K562 (cell line): ENCODE data around the gene POLR1H. TPM values are rescaled to one million over a fixed set of nuclear protein-coding genes. Genes with fewer than 3 reads are reported as not detected.

Experiments used
- EGR1 ChIP-seq: fragments of 450-650 bp; conservative IDR thresholded peaks from 2 replicates; pipeline ENCODE4 v1.6.1; 2017; ENCODE audit warnings: mild to moderate bottlenecking
- GTF2A2 ChIP-seq: IDR thresholded peaks from 2 replicates; pipeline ENCODE4 v1.6.1; 2016; ENCODE audit warnings: mild to moderate bottlenecking, missing genetic modification characterization, missing compliant biosample characterization
- IRF2 ChIP-seq: sonication (generic); formaldehyde crosslinking; IDR thresholded peaks from 2 replicates; pipeline ENCODE4 v1.8.1; 2022; ENCODE audit warnings: mild to moderate bottlenecking, missing genetic modification reagents
- KDM2B ChIP-seq: fragments of 250-450 bp; sonication (Bioruptor Pico); IDR thresholded peaks from 2 replicates; pipeline ENCODE4 v1.8.0; 2021; ENCODE audit warnings: mild to moderate bottlenecking, moderate library complexity
- MCM2 ChIP-seq: fragments of 450-650 bp; IDR thresholded peaks from 2 replicates; pipeline ENCODE4 v1.6.1; 2017; ENCODE audit warnings: low read depth, mild to moderate bottlenecking
- MEF2D ChIP-seq: conservative IDR thresholded peaks from 2 replicates; pipeline ENCODE4 v1.6.1; 2016; ENCODE audit warnings: low read depth, missing genetic modification characterization, missing compliant biosample characterization
- NFE2L1 ChIP-seq: fragments of 450-650 bp; IDR thresholded peaks from 2 replicates; pipeline ENCODE4 v1.6.1; 2016; ENCODE audit warnings: missing genetic modification characterization, low read depth, mild to moderate bottlenecking, missing compliant biosample characterization, moderate library complexity, borderline replicate concordance
- NR1H2 ChIP-seq: sonication (generic); formaldehyde crosslinking; IDR thresholded peaks from 2 replicates; pipeline ENCODE4 v1.4.0; 2020; ENCODE audit warnings: mild to moderate bottlenecking, missing genetic modification reagents
- RHOXF2B ChIP-seq: fragments of 250-450 bp; sonication (Bioruptor Pico); conservative IDR thresholded peaks from 2 replicates; pipeline ENCODE4 v1.5.1; 2021
- TFAM ChIP-seq: fragments of 250-450 bp; sonication (Bioruptor Pico); conservative IDR thresholded peaks from 2 replicates; pipeline ENCODE4 v1.5.0; 2021; ENCODE audit warnings: mild to moderate bottlenecking, moderate library complexity
- ZFP36 ChIP-seq: fragments of 150-350 bp; IDR thresholded peaks from 2 replicates; pipeline ENCODE4 v1.6.1; 2018; ENCODE audit warnings: low read length, low read depth; ENCODE audit not compliant: partially characterized antibody
- ZMIZ1 ChIP-seq, 2 experiments: fragments of 150-350 bp in 1 of 2; IDR thresholded peaks; 2 replicates each; pipeline ENCODE4 v1.6.1; 2012 to 2016; ENCODE audit warnings: low read depth in 2 of 2, low read length in 2 of 2, mild to moderate bottlenecking in 1 of 2, moderate library complexity in 1 of 2
- ZNF232 ChIP-seq: sonication (generic); formaldehyde crosslinking; IDR thresholded peaks from 2 replicates; pipeline ENCODE4 v1.8.0; 2022; ENCODE audit warnings: mild to moderate bottlenecking, missing genetic modification reagents
- ZNF512 ChIP-seq: IDR thresholded peaks from 2 replicates; pipeline ENCODE4 v1.6.1; 2016; ENCODE audit warnings: missing genetic modification characterization, missing compliant biosample characterization
- polyA plus RNA-seq, 8 experiments: library from polyadenylated mRNA; depleted of rRNA in 4 of 8; stranded (reverse) in 5 of 8; unstranded in 3 of 8; fragments of >200 nt; fragmentation: Nextera tagmentation in 2 of 8; fragmentation: Illumina TruSeq in 1 of 8; extraction: Ambion mirVana in 2 of 8; extraction: Trizol in 1 of 8; gene quantifications; 2 replicates each; pipeline versions ENCODE4 v1.2.1 to v1.2.3, GENCODE V29; 2011 to 2014; ENCODE audit warnings: inconsistent platforms in 1 of 8, missing spikeins in 1 of 8
- total RNA-seq, 7 experiments: library from RNA; depleted of rRNA in 6 of 7; stranded (reverse); fragments of >200 nt in 6 of 7; fragmentation: Illumina TruSeq in 2 of 7; extraction: Trizol in 2 of 7; gene quantifications; 2 replicates each; pipeline versions ENCODE4 v1.2.1 to v1.2.3, GENCODE V29; 2011 to 2021; ENCODE audit warnings: low replicate concordance in 1 of 7
- TF ChIP-seq, protein P1 (sequence below): fragments of 450-650 bp; formaldehyde crosslinking; IDR thresholded peaks from 2 replicates; pipeline ENCODE4 v1.4.0; 2020; ENCODE audit warnings: mild to moderate bottlenecking, moderate library complexity
- TF ChIP-seq, protein P2 (sequence below): fragments of 250-450 bp; sonication (Bioruptor Pico); IDR thresholded peaks from 2 replicates; pipeline ENCODE4 v1.8.0; 2021; ENCODE audit warnings: borderline replicate concordance, mild to moderate bottlenecking, moderate library complexity; ENCODE audit not compliant: poor library complexity, severe bottlenecking
- TF ChIP-seq, protein P3 (sequence below): sonication (generic); formaldehyde crosslinking; IDR thresholded peaks from 2 replicates; pipeline ENCODE4 v1.8.0; 2022; ENCODE audit warnings: mild to moderate bottlenecking, missing genetic modification reagents

POLR1H gene
- total and polyA plus RNA-seq, 9 of the 15 experiments (the other 6 are each of a cell fraction or from before 2014, with no cell fraction given) = 92.2 to 333 (median 143) TPM

GRCh38 chr6:30102970-30103871 lies 42.2 kb downstream of the POLR1H start (continued):
- no peak for TF ChIP-seq ZNF512 (tag)
- TF ChIP-seq NFE2L1 (tag) = no peak
- TF ChIP-seq ZFP36 = peak; percentile 27
- TF ChIP-seq MCM2 = no peak
- TF ChIP-seq ZMIZ1 (IDR thresholded peaks at IDR 0.05; ENCODE audit: low read depth in 2 of 2, low read length in 2 of 2) = no peak
- TF ChIP-seq, protein P1, sequence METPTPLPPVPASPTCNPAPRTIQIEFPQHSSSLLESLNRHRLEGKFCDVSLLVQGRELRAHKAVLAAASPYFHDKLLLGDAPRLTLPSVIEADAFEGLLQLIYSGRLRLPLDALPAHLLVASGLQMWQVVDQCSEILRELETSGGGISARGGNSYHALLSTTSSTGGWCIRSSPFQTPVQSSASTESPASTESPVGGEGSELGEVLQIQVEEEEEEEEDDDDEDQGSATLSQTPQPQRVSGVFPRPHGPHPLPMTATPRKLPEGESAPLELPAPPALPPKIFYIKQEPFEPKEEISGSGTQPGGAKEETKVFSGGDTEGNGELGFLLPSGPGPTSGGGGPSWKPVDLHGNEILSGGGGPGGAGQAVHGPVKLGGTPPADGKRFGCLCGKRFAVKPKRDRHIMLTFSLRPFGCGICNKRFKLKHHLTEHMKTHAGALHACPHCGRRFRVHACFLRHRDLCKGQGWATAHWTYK = no peak
- TF ChIP-seq, protein P2, sequence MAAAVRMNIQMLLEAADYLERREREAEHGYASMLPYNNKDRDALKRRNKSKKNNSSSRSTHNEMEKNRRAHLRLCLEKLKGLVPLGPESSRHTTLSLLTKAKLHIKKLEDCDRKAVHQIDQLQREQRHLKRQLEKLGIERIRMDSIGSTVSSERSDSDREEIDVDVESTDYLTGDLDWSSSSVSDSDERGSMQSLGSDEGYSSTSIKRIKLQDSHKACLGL = no peak
- TF ChIP-seq, protein P3, sequence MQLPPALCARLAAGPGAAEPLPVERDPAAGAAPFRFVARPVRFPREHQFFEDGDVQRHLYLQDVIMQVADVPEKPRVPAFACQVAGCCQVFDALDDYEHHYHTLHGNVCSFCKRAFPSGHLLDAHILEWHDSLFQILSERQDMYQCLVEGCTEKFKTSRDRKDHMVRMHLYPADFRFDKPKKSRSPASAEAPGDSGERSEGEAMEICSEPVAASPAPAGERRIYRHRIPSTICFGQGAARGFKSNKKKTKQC (CRISPR knock-in tag) = 0 out of 2 replicates have a peak, but pooled peaks have one; percentile 36
- no peak for TF ChIP-seq NR1H2 (CRISPR knock-in tag)
- no peak for TF ChIP-seq GTF2A2 (tag)
- TF ChIP-seq ZNF232 (CRISPR knock-in tag) = no peak
- TF ChIP-seq KDM2B (CRISPR knock-in tag) = no peak
- no peak for TF ChIP-seq MEF2D (tag)
- TF ChIP-seq RHOXF2B (CRISPR knock-in tag) = no peak
- no peak for TF ChIP-seq IRF2 (CRISPR knock-in tag)
- no peak for TF ChIP-seq EGR1
- TF ChIP-seq TFAM = no peak
